ENCODE data around the gene TMEM258.

TMEM258 gene

DNA sequence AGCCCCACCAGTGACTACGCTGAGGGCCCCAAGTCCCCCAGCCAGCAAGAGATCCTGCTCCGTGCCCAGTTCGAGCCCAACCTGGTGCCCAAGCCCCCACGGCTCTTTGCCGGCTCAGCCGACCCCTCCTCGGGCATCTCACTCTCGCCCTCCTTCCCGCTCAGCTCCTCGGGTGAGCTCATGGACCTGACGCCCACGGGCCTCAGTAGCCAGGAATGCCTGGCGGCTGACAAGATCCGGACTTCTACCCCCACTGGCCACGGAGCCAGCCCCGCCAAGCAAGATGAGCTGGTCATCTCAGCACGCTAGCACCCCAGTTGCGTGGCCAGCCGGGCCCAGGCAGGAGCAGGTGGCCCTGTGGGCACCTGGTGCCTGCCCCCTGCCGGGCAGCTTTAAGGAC lies 48.2 kb downstream of the TMEM258 start:
- TF ChIP-seq FOXA1 (IDR thresholded peaks at IDR 0.05) (no peak), HDGF (IDR thresholded peaks at IDR 0.05; ENCODE audit: borderline replicate concordance) (no peak), SUZ12 (IDR thresholded peaks at IDR 0.05) (no peak)
- TF ChIP-seq, protein P1, sequence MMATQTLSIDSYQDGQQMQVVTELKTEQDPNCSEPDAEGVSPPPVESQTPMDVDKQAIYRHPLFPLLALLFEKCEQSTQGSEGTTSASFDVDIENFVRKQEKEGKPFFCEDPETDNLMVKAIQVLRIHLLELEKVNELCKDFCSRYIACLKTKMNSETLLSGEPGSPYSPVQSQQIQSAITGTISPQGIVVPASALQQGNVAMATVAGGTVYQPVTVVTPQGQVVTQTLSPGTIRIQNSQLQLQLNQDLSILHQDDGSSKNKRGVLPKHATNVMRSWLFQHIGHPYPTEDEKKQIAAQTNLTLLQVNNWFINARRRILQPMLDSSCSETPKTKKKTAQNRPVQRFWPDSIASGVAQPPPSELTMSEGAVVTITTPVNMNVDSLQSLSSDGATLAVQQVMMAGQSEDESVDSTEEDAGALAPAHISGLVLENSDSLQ (IDR thresholded peaks at IDR 0.05): no peak
- ChIA-PET CTCF (interaction anchor here (0.6 to 1.7 kb wide), 4 partner anchors 11 to 145 kb away, joined by 3 to 7 read pairs (median 3); no protein-coding TSS in a partner anchor), POLR2A (interaction anchor here (0.6 to 1.3 kb wide), 3 partner anchors 16 to 44 kb away, joined by 3 to 6 read pairs (median 3); no protein-coding TSS in a partner anchor)
- no peak for DNase-seq (ENCODE audit: extremely low spot score)

- ChIA-PET POLR2A (interaction anchor here (0.6 to 1.3 kb wide), 2 partner anchors 16 to 25 kb away, joined by 3 to 6 read pairs; no protein-coding TSS in a partner anchor), CTCF (interaction anchor here (0.8 to 1.7 kb wide), 3 partner anchors 10 to 60 kb away, joined by 3 to 7 read pairs (median 3); no protein-coding TSS in a partner anchor)
- TF ChIP-seq ARNT (IDR thresholded peaks at IDR 0.05): no peak
- TF ChIP-seq SP1 (IDR thresholded peaks at IDR 0.05): no peak
- TF ChIP-seq ZNF384 (IDR thresholded peaks at IDR 0.05): no peak
- no peak for TF ChIP-seq BHLHE40 (IDR thresholded peaks at IDR 0.05; ENCODE audit: borderline replicate concordance)
- TF ChIP-seq, protein P1 (IDR thresholded peaks at IDR 0.05): no peak
- TF ChIP-seq FOXA1 (IDR thresholded peaks at IDR 0.05): no peak
- no peak for TF ChIP-seq FOXK2 (IDR thresholded peaks at IDR 0.05)
- no peak for TF ChIP-seq ELF4 (IDR thresholded peaks at IDR 0.05)
- TF ChIP-seq HDGF (IDR thresholded peaks at IDR 0.05; ENCODE audit: borderline replicate concordance): no peak
- no peak for TF ChIP-seq CTBP1 (IDR thresholded peaks at IDR 0.05; ENCODE audit: borderline replicate concordance)
- no peak for TF ChIP-seq SUZ12 (IDR thresholded peaks at IDR 0.05)
- no peak for TF ChIP-seq TARDBP (IDR thresholded peaks at IDR 0.05)
- TF ChIP-seq LEF1 (IDR thresholded peaks at IDR 0.05; ENCODE audit: borderline replicate concordance): no peak
- no peak for TF ChIP-seq L3MBTL2 (conservative IDR thresholded peaks at IDR 0.05)
- no peak for TF ChIP-seq FOXM1 (IDR thresholded peaks at IDR 0.05; ENCODE audit: borderline replicate concordance)
- no peak for TF ChIP-seq NFRKB (IDR thresholded peaks at IDR 0.05)
- no peak for DNase-seq (ENCODE audit: extremely low spot score)
Observed at GRCh38 chr11:61743486-61744095, 48.8 kb downstream of the TMEM258 start.

GRCh38 chr11:61742391-61742790 lies 50.0 kb downstream of the TMEM258 start:
- no peak for DNase-seq (ENCODE audit: extremely low spot score)
- ChIA-PET CTCF (no interaction called here), POLR2A (no interaction called here)
- TF ChIP-seq ELF4 (IDR thresholded peaks at IDR 0.05): no peak
- no peak for TF ChIP-seq FOXA1 (IDR thresholded peaks at IDR 0.05)
- TF ChIP-seq HDGF (IDR thresholded peaks at IDR 0.05; ENCODE audit: borderline replicate concordance): no peak
- TF ChIP-seq SUZ12 (IDR thresholded peaks at IDR 0.05): no peak
- no peak for TF ChIP-seq BHLHE40 (IDR thresholded peaks at IDR 0.05; ENCODE audit: borderline replicate concordance)
- no peak for TF ChIP-seq ZNF384 (IDR thresholded peaks at IDR 0.05)
- TF ChIP-seq CTBP1 (IDR thresholded peaks at IDR 0.05; ENCODE audit: borderline replicate concordance): no peak
- no peak for TF ChIP-seq FOXK2 (IDR thresholded peaks at IDR 0.05)
- no peak for TF ChIP-seq FOXM1 (IDR thresholded peaks at IDR 0.05; ENCODE audit: borderline replicate concordance)
- no peak for TF ChIP-seq L3MBTL2 (conservative IDR thresholded peaks at IDR 0.05)
- TF ChIP-seq ARNT (IDR thresholded peaks at IDR 0.05): no peak
- no peak for TF ChIP-seq NFRKB (IDR thresholded peaks at IDR 0.05)
- TF ChIP-seq LEF1 (IDR thresholded peaks at IDR 0.05; ENCODE audit: borderline replicate concordance): no peak
- TF ChIP-seq TARDBP (IDR thresholded peaks at IDR 0.05): no peak
- TF ChIP-seq, protein P1 (IDR thresholded peaks at IDR 0.05): no peak
- TF ChIP-seq SP1 (IDR thresholded peaks at IDR 0.05): no peak

- ChIA-PET CTCF (no interaction called here), POLR2A (interaction anchor here (1.0 kb wide), 1 partner anchor 21 kb away, joined by 4 read pairs; no protein-coding TSS in a partner anchor)
- TF ChIP-seq ZNF384 (IDR thresholded peaks at IDR 0.05) (no peak), LEF1 (IDR thresholded peaks at IDR 0.05; ENCODE audit: borderline replicate concordance) (no peak), ARNT (IDR thresholded peaks at IDR 0.05) (no peak), ELF4 (IDR thresholded peaks at IDR 0.05) (no peak), FOXA1 (IDR thresholded peaks at IDR 0.05) (no peak), TARDBP (IDR thresholded peaks at IDR 0.05) (no peak), HDGF (IDR thresholded peaks at IDR 0.05; ENCODE audit: borderline replicate concordance) (no peak), FOXK2 (IDR thresholded peaks at IDR 0.05) (no peak), BHLHE40 (IDR thresholded peaks at IDR 0.05; ENCODE audit: borderline replicate concordance) (no peak)
- DNase-seq (ENCODE audit: extremely low spot score): no peak
Observed at GRCh38 chr11:61739966-61740365, 52.4 kb downstream of the TMEM258 start.

GRCh38 chr11:61739413-61739812 lies 53.0 kb downstream of the TMEM258 start:
- ChIA-PET POLR2A (no interaction called here), CTCF (no interaction called here)
- TF ChIP-seq BHLHE40 (IDR thresholded peaks at IDR 0.05; ENCODE audit: borderline replicate concordance) (no peak), SUZ12 (IDR thresholded peaks at IDR 0.05) (no peak), FOXK2 (IDR thresholded peaks at IDR 0.05) (no peak), ELF4 (IDR thresholded peaks at IDR 0.05) (no peak), HDGF (IDR thresholded peaks at IDR 0.05; ENCODE audit: borderline replicate concordance) (no peak), TARDBP (IDR thresholded peaks at IDR 0.05) (no peak), NFRKB (IDR thresholded peaks at IDR 0.05) (no peak), ARNT (IDR thresholded peaks at IDR 0.05) (no peak), FOXM1 (IDR thresholded peaks at IDR 0.05; ENCODE audit: borderline replicate concordance) (no peak), CTBP1 (IDR thresholded peaks at IDR 0.05; ENCODE audit: borderline replicate concordance) (no peak)
- TF ChIP-seq, protein P1 (IDR thresholded peaks at IDR 0.05): no peak
- no peak for DNase-seq (ENCODE audit: extremely low spot score)

Measured in HEK293T (cell line).